Gastrocnemius medialis (tissue), 4 donors: ENCODE measurements around the gene VSTM2L.

Source experiments
- CTCF ChIP-seq, 5 experiments: fragments of 450-650 bp in 3 of 5; fragments of 200-600 bp in 2 of 5; sonication (generic) in 2 of 5; IDR thresholded peaks in 4 of 5; conservative IDR thresholded peaks in 1 of 5; 1 replicate in 4 of 5; 2 replicates in 1 of 5; pipeline ENCODE4 v1.5.1; 2016 to 2019; ENCODE audit warnings: antibody characterized with exemption in 5 of 5, mild to moderate bottlenecking in 3 of 5, moderate library complexity in 3 of 5
- POLR2A ChIP-seq, 2 donors: fragments of 450-650 bp; IDR thresholded peaks; one replicate each; pipeline ENCODE4 v1.6.1; 2017; ENCODE audit warnings: antibody characterized with exemption in 2 of 2, mild to moderate bottlenecking in 2 of 2, moderate library complexity in 2 of 2

GRCh38 chr20:37961066-37961465, 58.1 kb downstream of the VSTM2L start:
- TF ChIP-seq CTCF (IDR thresholded peaks at IDR 0.05 in 4 of 5, conservative IDR thresholded peaks at IDR 0.05 in 1 of 5) = no peak
- no peak for TF ChIP-seq POLR2A (IDR thresholded peaks at IDR 0.05)
